Measurements from ENCODE around the gene ZBTB37.
"Not testable (repeated sequence)": the region's sequence is repeated elsewhere in the genome, so short reads cannot be mapped to it uniquely, and the experiment has no call there.

ZBTB37 gene

GRCh38 chr1:173917635-173918493 lies 49.7 kb downstream of the ZBTB37 start:
- no peak overlapping the region for H3K4me3 ChIP-seq (ENCODE audit: low read depth, low read length, poor library complexity, severe bottlenecking)
- no peaks in the 10 kb centered on the region for H3K36me3 ChIP-seq (ENCODE audit: insufficient read depth, low read length)
- no peaks in the 10 kb centered on the region for H3K27me3 ChIP-seq (ENCODE audit: insufficient read depth, low read length)
- no peaks in the 10 kb centered on the region for H3K9me2 ChIP-seq (ENCODE audit: low read depth, low read length)
- no peaks in the 10 kb centered on the region for H3K9me3 ChIP-seq (ENCODE audit: low read length)
- no peak overlapping the region for H3K27ac ChIP-seq (ENCODE audit: low read depth, low read length, poor library complexity, severe bottlenecking)
- TF ChIP-seq, protein P1, sequence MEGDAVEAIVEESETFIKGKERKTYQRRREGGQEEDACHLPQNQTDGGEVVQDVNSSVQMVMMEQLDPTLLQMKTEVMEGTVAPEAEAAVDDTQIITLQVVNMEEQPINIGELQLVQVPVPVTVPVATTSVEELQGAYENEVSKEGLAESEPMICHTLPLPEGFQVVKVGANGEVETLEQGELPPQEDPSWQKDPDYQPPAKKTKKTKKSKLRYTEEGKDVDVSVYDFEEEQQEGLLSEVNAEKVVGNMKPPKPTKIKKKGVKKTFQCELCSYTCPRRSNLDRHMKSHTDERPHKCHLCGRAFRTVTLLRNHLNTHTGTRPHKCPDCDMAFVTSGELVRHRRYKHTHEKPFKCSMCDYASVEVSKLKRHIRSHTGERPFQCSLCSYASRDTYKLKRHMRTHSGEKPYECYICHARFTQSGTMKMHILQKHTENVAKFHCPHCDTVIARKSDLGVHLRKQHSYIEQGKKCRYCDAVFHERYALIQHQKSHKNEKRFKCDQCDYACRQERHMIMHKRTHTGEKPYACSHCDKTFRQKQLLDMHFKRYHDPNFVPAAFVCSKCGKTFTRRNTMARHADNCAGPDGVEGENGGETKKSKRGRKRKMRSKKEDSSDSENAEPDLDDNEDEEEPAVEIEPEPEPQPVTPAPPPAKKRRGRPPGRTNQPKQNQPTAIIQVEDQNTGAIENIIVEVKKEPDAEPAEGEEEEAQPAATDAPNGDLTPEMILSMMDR (IDR thresholded peaks at IDR 0.05; ENCODE audit: low read length), result no peak
- no peak for TF ChIP-seq EZH2 (IDR thresholded peaks at IDR 0.05; ENCODE audit: borderline replicate concordance, low read length)
- no peak overlapping the region for H3K4me2 ChIP-seq (ENCODE audit: low read length)
- H3F3A ChIP-seq (ENCODE audit: insufficient read depth, low read length), result no peaks in the 10 kb centered on the region
- no peak overlapping the region for H3K9ac ChIP-seq (ENCODE audit: low read length)
- H3K79me2 ChIP-seq (ENCODE audit: insufficient read depth, low read length), result no peaks in the 10 kb centered on the region
- no peaks in the 10 kb centered on the region for H4K20me1 ChIP-seq (ENCODE audit: insufficient read depth, low read length)
- no peaks in the 10 kb centered on the region for H3K4me1 ChIP-seq (ENCODE audit: insufficient read depth, low read length, severe bottlenecking)
- no peak overlapping the region for H2AFZ ChIP-seq (ENCODE audit: low read length)

GRCh38 chr1:173920861-173921260 lies 52.7 kb downstream of the ZBTB37 start:
- Histone ChIP-seq H3K27ac (ENCODE audit: low read depth, low read length, poor library complexity, severe bottlenecking) (no peak overlapping the region), H3K4me1 (ENCODE audit: insufficient read depth, low read length, severe bottlenecking) (no peaks in the 10 kb centered on the region), H3K9me2 (ENCODE audit: low read depth, low read length) (no peaks in the 10 kb centered on the region), H3K9me3 (ENCODE audit: low read length) (no peaks in the 10 kb centered on the region), H2AFZ (ENCODE audit: low read length) (no peak overlapping the region), H3K36me3 (ENCODE audit: insufficient read depth, low read length) (no peaks in the 10 kb centered on the region), H3K79me2 (ENCODE audit: insufficient read depth, low read length) (no peaks in the 10 kb centered on the region), H3K27me3 (ENCODE audit: insufficient read depth, low read length) (no peaks in the 10 kb centered on the region), H3K9ac (ENCODE audit: low read length) (no peak overlapping the region), H4K20me1 (ENCODE audit: insufficient read depth, low read length) (no peaks in the 10 kb centered on the region), H3F3A (ENCODE audit: insufficient read depth, low read length) (no peaks in the 10 kb centered on the region), H3K4me3 (ENCODE audit: low read depth, low read length, poor library complexity, severe bottlenecking) (no peak overlapping the region), H3K4me2 (ENCODE audit: low read length) (no peak overlapping the region)
- no peak for TF ChIP-seq EZH2 (IDR thresholded peaks at IDR 0.05; ENCODE audit: borderline replicate concordance, low read length)
- TF ChIP-seq, protein P1 (IDR thresholded peaks at IDR 0.05; ENCODE audit: low read length), result no peak

- Histone ChIP-seq H3K9me2 (ENCODE audit: low read depth, low read length) (no peaks in the 10 kb centered on the region), H3K9ac (ENCODE audit: low read length) (no peak overlapping the region), H3F3A (ENCODE audit: insufficient read depth, low read length) (no peaks in the 10 kb centered on the region), H3K4me1 (ENCODE audit: insufficient read depth, low read length, severe bottlenecking) (no peaks in the 10 kb centered on the region), H3K4me3 (ENCODE audit: low read depth, low read length, poor library complexity, severe bottlenecking) (no peak overlapping the region), H3K4me2 (ENCODE audit: low read length) (no peak overlapping the region), H3K27me3 (ENCODE audit: insufficient read depth, low read length) (no peaks in the 10 kb centered on the region), H3K36me3 (ENCODE audit: insufficient read depth, low read length) (no peaks in the 10 kb centered on the region), H3K79me2 (ENCODE audit: insufficient read depth, low read length) (no peaks in the 10 kb centered on the region), H4K20me1 (ENCODE audit: insufficient read depth, low read length) (no peaks in the 10 kb centered on the region), H3K9me3 (ENCODE audit: low read length) (no peaks in the 10 kb centered on the region), H2AFZ (ENCODE audit: low read length) (no peak overlapping the region), H3K27ac (ENCODE audit: low read depth, low read length, poor library complexity, severe bottlenecking) (no peak overlapping the region)
- TF ChIP-seq, protein P1 (IDR thresholded peaks at IDR 0.05; ENCODE audit: low read length), result no peak
- TF ChIP-seq EZH2 (IDR thresholded peaks at IDR 0.05; ENCODE audit: borderline replicate concordance, low read length), result no peak
Measured at GRCh38 chr1:173925306-173926242, 57.4 kb downstream of the ZBTB37 start.

DNA sequence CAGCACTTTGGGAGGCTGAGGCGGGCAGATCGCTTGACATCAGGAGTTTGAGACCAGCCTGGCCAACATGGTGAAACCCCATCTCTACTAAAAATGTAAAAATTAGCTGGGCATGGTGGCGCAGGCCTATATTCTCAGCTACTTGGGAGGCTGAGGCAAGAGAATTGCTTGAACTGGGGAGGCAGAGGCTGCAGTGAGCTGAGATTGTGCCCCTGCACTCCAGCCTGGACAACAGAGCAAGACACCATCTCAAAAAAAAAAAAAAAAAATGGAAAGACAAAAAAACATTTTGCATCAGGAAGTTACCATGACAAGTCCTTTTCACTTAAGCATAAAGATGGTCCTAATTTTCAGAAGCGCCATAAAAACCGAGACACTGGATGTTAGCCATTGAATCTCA lies 62.4 kb downstream of the ZBTB37 start:
- H3K27ac ChIP-seq (ENCODE audit: low read depth, low read length, poor library complexity, severe bottlenecking); H3K9me3 ChIP-seq (ENCODE audit: low read length); H2AFZ ChIP-seq (ENCODE audit: low read length); H3K9ac ChIP-seq (ENCODE audit: low read length); H3K4me2 ChIP-seq (ENCODE audit: low read length); H4K20me1 ChIP-seq (ENCODE audit: insufficient read depth, low read length); H3F3A ChIP-seq (ENCODE audit: insufficient read depth, low read length); H3K79me2 ChIP-seq (ENCODE audit: insufficient read depth, low read length); H3K27me3 ChIP-seq (ENCODE audit: insufficient read depth, low read length); H3K4me1 ChIP-seq (ENCODE audit: insufficient read depth, low read length, severe bottlenecking); H3K4me3 ChIP-seq (ENCODE audit: low read depth, low read length, poor library complexity, severe bottlenecking); H3K9me2 ChIP-seq (ENCODE audit: low read depth, low read length): not testable (repeated sequence)
- H3K36me3 ChIP-seq (ENCODE audit: insufficient read depth, low read length), result peaks cover 18% of the 10 kb centered on the region; the same call in 1 of the 2 replicates

Measured in OCI-LY1 (cell line).